B cell (primary cell): Measurements from ENCODE around the gene CCDC6.

Source experiments
- CTCF ChIP-seq: fragments of 200-600 bp; IDR thresholded peaks from one replicate; pipeline ENCODE4 v1.8.0; 2022; ENCODE audit warnings: antibody characterized with exemption, mild to moderate bottlenecking
- EZH2 ChIP-seq: IDR thresholded peaks from 2 replicates; pipeline ENCODE4 v1.6.1; 2012; ENCODE audit warnings: borderline replicate concordance, low read depth, mild to moderate bottlenecking, moderate library complexity, low read length; ENCODE audit not compliant: insufficient read depth, poor library complexity, severe bottlenecking

DNA sequence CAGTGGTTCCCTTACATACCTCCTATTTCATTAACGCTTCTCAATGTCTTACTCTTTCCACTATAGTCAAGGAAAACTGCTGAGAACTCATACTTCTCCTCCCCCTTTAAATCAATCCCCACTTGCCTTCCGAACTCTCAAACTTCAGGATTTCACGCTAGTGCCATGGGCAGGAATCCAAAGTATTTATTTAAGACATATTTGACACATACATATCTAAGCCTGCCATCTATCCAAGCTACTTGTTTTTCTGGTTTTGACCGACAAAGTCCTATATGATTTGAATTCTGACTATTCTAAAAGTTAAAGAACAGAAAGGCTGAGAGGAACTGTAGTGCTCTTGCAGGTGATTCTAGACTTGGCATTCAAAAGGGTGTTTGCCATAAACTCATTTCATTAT lies 51.8 kb downstream of the CCDC6 start:
- TF ChIP-seq CTCF (no peak), EZH2 (no peak)
